ENCODE data around the gene DNAI1.

GRCh38 chr9:34463098-34463900 lies 4.7 kb downstream of the DNAI1 start:
- TF ChIP-seq CTCF (conservative IDR thresholded peaks at IDR 0.05 in 1 of 2, IDR thresholded peaks at IDR 0.05 in 1 of 2; ENCODE audit: extremely low read depth in 1 of 2, insufficient read depth in 1 of 2, low read depth in 1 of 2, low read length in 2 of 2) (no peak), EZH2 (IDR thresholded peaks at IDR 0.05; ENCODE audit: borderline replicate concordance, low read length) (no peak)
